ENCODE results near the gene WDR18. TPM values are rescaled to one million over a fixed set of nuclear protein-coding genes. Genes with fewer than 3 reads are reported as not detected.

Gene WDR18
- polyA plus RNA-seq, 1 of the 3 experiments (the other 2 are of a cell fraction): 47.9 TPM

DNA sequence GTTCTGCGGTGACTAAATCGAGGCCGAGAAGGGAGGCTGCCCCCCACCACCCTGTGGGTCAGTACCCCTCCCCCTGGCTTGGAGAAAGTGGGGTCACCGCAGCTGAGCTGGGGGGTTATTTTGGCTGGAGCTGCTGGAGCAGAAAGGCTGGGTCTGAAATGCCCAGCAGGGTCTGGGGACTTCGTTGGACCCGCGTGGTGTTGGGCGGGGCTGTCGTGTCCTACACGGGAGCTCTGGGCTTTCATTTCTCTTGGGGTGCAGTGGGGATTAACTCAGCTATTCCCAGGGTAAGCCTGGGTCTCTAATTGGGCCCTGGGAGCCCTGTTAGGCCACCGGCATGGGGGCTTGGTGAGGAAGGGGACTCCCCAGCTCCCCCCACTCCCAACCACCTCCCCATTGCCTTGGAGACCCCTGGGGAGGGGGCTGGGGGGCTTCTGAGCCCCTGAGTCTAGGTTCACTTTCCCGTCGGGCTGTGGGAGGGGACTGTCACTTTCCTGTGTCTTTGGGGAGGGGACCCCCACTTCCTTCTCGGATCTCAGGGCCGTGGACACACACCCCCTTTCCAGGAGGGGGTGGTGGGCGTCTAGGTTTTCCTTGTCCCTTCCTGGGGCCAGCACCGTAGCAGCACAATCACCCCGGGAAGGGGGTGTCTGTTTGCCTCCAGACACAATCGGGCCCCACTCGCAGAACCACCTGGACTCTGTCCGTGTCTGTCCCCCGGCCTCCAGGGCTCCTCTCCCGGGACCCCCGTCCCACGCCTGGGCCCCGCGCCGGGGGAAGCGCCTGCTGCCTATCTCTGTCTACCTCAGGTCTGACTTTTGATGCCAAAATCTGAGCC, 10.2 kb upstream of the WDR18 start:
- 95% methylated on average over 11 of the region's 29 CpGs for WGBS (ENCODE audit: low lambda C conversion rate)
- no peaks in the 10 kb centered on the region for H3K27me3 ChIP-seq (ENCODE audit: insufficient read depth)
- H2AFZ ChIP-seq (ENCODE audit: low read depth): no peak overlapping the region
- no peaks in the 10 kb centered on the region for H3K9me2 ChIP-seq
- H3K36me3 ChIP-seq (replicated peaks in 1 of 2; ENCODE audit: control insufficient read depth in 1 of 2, insufficient read depth in 2 of 2, low read length in 1 of 2): peaks cover 8 to 25% of the 10 kb centered on the region in 2 experiments
- no peaks in the 10 kb centered on the region for H3K79me2 ChIP-seq (ENCODE audit: insufficient read depth)
- no peak for DNase-seq
- H4K20me1 ChIP-seq (ENCODE audit: insufficient read depth): no peaks in the 10 kb centered on the region
- no peaks in the 10 kb centered on the region for H3K9me3 ChIP-seq
- no peak overlapping the region for H3K9ac ChIP-seq
- ChIA-PET POLR2A (no interaction called here), CTCF (interaction anchor here (0.6 to 1.0 kb wide), 2 partner anchors 8 to 10 kb away, joined by 3 to 4 read pairs; partner anchors contain the start of gene WDR18)
- no peak for TF ChIP-seq GATA2 (CRISPR knock-in tag; IDR thresholded peaks at IDR 0.05)
- TF ChIP-seq EP300 (IDR thresholded peaks at IDR 0.05; ENCODE audit: borderline replicate concordance in 1 of 2, low read depth in 1 of 2, low read length in 1 of 2): no peak
- no peak overlapping the region for H3K27ac ChIP-seq (ENCODE audit: low read depth in 2 of 2, low read length in 1 of 2)
- H3K4me2 ChIP-seq: no peak overlapping the region
- peaks cover 3% of the 10 kb centered on the region for H3F3A ChIP-seq (replicated peaks; ENCODE audit: insufficient read depth)
- H3K4me1 ChIP-seq (ENCODE audit: control insufficient read depth in 1 of 2, insufficient read depth in 2 of 2, low read depth in 1 of 2, low read length in 1 of 2): no peaks in the 10 kb centered on the region
- H3K4me3 ChIP-seq (ENCODE audit: low read depth in 2 of 2, low read length in 1 of 2): no peak overlapping the region

GRCh38 chr19:974564-975257, 9.4 kb upstream of the WDR18 start:
- no peaks in the 10 kb centered on the region for H3K79me2 ChIP-seq (ENCODE audit: insufficient read depth)
- POLR2A ChIA-PET: no interaction called here
- TF ChIP-seq TAF1 (IDR thresholded peaks at IDR 0.05; ENCODE audit: borderline replicate concordance, low read depth, low read length) (no peak), MEF2A (IDR thresholded peaks at IDR 0.05; ENCODE audit: borderline replicate concordance, low read depth) (no peak)
- TF ChIP-seq, protein P1, sequence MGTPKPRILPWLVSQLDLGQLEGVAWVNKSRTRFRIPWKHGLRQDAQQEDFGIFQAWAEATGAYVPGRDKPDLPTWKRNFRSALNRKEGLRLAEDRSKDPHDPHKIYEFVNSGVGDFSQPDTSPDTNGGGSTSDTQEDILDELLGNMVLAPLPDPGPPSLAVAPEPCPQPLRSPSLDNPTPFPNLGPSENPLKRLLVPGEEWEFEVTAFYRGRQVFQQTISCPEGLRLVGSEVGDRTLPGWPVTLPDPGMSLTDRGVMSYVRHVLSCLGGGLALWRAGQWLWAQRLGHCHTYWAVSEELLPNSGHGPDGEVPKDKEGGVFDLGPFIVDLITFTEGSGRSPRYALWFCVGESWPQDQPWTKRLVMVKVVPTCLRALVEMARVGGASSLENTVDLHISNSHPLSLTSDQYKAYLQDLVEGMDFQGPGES (IDR thresholded peaks at IDR 0.05; ENCODE audit: low read depth, low read length): no peak
- TF ChIP-seq, protein P2, sequence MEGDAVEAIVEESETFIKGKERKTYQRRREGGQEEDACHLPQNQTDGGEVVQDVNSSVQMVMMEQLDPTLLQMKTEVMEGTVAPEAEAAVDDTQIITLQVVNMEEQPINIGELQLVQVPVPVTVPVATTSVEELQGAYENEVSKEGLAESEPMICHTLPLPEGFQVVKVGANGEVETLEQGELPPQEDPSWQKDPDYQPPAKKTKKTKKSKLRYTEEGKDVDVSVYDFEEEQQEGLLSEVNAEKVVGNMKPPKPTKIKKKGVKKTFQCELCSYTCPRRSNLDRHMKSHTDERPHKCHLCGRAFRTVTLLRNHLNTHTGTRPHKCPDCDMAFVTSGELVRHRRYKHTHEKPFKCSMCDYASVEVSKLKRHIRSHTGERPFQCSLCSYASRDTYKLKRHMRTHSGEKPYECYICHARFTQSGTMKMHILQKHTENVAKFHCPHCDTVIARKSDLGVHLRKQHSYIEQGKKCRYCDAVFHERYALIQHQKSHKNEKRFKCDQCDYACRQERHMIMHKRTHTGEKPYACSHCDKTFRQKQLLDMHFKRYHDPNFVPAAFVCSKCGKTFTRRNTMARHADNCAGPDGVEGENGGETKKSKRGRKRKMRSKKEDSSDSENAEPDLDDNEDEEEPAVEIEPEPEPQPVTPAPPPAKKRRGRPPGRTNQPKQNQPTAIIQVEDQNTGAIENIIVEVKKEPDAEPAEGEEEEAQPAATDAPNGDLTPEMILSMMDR (IDR thresholded peaks at IDR 0.05): no peak

More at GRCh38 chr19:974564-975257, 9.4 kb upstream of the WDR18 start:
- Histone ChIP-seq H3F3A (replicated peaks; ENCODE audit: insufficient read depth) (peaks cover 3% of the 10 kb centered on the region), H3K9me3 (no peaks in the 10 kb centered on the region), H3K27ac (ENCODE audit: low read depth in 2 of 2, low read length in 1 of 2) (no peak overlapping the region), H3K9me2 (no peaks in the 10 kb centered on the region), H3K4me2 (no peak overlapping the region), H3K9ac (no peak overlapping the region), H3K36me3 (replicated peaks in 1 of 2; ENCODE audit: control insufficient read depth in 1 of 2, insufficient read depth in 2 of 2, low read length in 1 of 2) (peaks cover 8 to 21% of the 10 kb centered on the region in 2 experiments), H4K20me1 (ENCODE audit: insufficient read depth) (no peaks in the 10 kb centered on the region), H2AFZ (ENCODE audit: low read depth) (no peak overlapping the region), H3K4me1 (ENCODE audit: control insufficient read depth in 1 of 2, insufficient read depth in 2 of 2, low read depth in 1 of 2, low read length in 1 of 2) (no peaks in the 10 kb centered on the region; a peak in 1 of 4 replicates), H3K4me3 (ENCODE audit: low read depth in 2 of 2, low read length in 1 of 2) (no peak overlapping the region), H3K27me3 (ENCODE audit: insufficient read depth) (no peaks in the 10 kb centered on the region)
- 89% methylated on average over 21 of the region's 37 CpGs for WGBS (ENCODE audit: low lambda C conversion rate)
- DNase-seq: no peak
- CTCF ChIA-PET: no interaction called here

Measured in SK-N-SH (cell line).